ENCODE measurements around the gene KRT6C.

DNA sequence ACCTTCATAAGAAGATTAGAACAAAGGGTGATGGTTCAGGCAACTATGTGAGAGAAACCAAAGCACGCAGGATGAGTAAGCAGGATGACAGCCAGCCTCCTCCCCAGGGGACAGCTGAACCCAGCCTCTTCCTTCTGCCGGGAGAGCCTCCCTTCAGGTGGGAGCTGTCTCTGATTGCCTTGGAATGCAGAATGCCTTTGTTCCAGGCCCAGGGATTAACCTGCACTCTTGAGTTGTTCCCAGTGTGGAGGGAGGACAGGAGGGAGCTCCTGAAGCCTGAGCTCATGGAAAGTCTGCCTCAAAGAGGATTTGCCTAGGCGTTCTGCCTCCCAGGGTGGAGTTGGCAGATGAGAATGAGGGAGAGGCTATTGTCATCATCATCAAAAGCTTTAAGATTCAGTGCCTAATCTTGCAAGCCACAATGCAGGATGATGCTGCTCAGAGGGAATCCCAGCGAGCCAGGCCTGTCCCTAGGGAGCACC lies 23.0 kb upstream of the KRT6C start:
- TF ChIP-seq POLR2AphosphoS5 (IDR thresholded peaks at IDR 0.05; ENCODE audit: low read depth, low read length) (no peak), POLR2A (IDR thresholded peaks at IDR 0.05; ENCODE audit: low read depth, low read length) (no peak)
